ENCODE data around the gene NTRK1.

DNA sequence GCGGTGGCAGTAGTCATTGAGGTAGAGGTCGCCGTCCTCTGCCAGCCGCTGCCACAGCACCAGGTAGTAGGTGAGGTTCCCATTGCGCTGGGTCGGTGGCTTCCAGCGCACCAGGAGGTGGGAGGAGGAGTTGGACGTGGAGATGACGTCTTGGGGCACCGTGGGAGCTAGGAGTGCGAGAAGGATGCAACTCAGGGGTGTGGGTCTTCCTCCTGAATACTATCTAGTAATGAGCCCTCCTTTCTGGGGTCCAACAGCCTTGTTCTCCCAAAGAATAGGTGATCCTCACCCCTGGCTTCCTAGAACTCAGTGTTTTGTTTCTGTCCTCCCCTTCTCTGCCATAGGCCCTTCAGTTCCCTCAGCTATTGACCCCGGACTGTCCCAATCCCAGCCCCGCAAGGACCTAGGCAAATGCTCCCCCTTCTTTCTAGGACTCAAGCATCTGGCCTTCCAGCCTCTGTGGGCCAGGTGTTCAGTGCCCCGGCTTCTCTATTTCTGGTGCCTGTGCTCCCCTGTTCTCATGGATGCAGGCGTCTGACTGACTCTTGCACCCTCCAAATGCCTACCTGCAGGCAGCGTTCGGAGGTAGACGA is 14.6 kb upstream of the NTRK1 start:
- TF ChIP-seq CTCF (IDR thresholded peaks at IDR 0.05; ENCODE audit: low read depth, low read length, missing input control) (no peak), RAD21 (IDR thresholded peaks at IDR 0.05) (no peak), TAF1 (conservative IDR thresholded peaks at IDR 0.05) (no peak), MAX (IDR thresholded peaks at IDR 0.05) (no peak), NR2F2 (IDR thresholded peaks at IDR 0.05) (no peak), HNF4A (conservative IDR thresholded peaks at IDR 0.05) (no peak), RXRA (IDR thresholded peaks at IDR 0.05) (no peak), FOXA1 (IDR thresholded peaks at IDR 0.05) (no peak), YY1 (IDR thresholded peaks at IDR 0.05) (no peak), ATF3 (IDR thresholded peaks at IDR 0.05) (no peak)
- TF ChIP-seq, protein P1, sequence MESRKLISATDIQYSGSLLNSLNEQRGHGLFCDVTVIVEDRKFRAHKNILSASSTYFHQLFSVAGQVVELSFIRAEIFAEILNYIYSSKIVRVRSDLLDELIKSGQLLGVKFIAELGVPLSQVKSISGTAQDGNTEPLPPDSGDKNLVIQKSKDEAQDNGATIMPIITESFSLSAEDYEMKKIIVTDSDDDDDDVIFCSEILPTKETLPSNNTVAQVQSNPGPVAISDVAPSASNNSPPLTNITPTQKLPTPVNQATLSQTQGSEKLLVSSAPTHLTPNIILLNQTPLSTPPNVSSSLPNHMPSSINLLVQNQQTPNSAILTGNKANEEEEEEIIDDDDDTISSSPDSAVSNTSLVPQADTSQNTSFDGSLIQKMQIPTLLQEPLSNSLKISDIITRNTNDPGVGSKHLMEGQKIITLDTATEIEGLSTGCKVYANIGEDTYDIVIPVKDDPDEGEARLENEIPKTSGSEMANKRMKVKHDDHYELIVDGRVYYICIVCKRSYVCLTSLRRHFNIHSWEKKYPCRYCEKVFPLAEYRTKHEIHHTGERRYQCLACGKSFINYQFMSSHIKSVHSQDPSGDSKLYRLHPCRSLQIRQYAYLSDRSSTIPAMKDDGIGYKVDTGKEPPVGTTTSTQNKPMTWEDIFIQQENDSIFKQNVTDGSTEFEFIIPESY (IDR thresholded peaks at IDR 0.05), result no peak
- TF ChIP-seq, protein P2, sequence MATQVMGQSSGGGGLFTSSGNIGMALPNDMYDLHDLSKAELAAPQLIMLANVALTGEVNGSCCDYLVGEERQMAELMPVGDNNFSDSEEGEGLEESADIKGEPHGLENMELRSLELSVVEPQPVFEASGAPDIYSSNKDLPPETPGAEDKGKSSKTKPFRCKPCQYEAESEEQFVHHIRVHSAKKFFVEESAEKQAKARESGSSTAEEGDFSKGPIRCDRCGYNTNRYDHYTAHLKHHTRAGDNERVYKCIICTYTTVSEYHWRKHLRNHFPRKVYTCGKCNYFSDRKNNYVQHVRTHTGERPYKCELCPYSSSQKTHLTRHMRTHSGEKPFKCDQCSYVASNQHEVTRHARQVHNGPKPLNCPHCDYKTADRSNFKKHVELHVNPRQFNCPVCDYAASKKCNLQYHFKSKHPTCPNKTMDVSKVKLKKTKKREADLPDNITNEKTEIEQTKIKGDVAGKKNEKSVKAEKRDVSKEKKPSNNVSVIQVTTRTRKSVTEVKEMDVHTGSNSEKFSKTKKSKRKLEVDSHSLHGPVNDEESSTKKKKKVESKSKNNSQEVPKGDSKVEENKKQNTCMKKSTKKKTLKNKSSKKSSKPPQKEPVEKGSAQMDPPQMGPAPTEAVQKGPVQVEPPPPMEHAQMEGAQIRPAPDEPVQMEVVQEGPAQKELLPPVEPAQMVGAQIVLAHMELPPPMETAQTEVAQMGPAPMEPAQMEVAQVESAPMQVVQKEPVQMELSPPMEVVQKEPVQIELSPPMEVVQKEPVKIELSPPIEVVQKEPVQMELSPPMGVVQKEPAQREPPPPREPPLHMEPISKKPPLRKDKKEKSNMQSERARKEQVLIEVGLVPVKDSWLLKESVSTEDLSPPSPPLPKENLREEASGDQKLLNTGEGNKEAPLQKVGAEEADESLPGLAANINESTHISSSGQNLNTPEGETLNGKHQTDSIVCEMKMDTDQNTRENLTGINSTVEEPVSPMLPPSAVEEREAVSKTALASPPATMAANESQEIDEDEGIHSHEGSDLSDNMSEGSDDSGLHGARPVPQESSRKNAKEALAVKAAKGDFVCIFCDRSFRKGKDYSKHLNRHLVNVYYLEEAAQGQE (IDR thresholded peaks at IDR 0.05), result no peak

Measured in liver (tissue), 3 donors.